IMR-90 (cell line): Measurements from ENCODE around the gene THRB.

Source experiments
- POLR2A ChIP-seq: IDR thresholded peaks from 2 replicates; pipeline ENCODE4 v1.6.1; 2012; ENCODE audit warnings: mild to moderate bottlenecking, low read depth, low read length
- TF ChIP-seq, protein P1 (sequence below): conservative IDR thresholded peaks from 2 replicates; pipeline ENCODE4 v1.5.1; 2012; ENCODE audit warnings: mild to moderate bottlenecking, low read depth, low read length, improper control_type of control experiment

DNA sequence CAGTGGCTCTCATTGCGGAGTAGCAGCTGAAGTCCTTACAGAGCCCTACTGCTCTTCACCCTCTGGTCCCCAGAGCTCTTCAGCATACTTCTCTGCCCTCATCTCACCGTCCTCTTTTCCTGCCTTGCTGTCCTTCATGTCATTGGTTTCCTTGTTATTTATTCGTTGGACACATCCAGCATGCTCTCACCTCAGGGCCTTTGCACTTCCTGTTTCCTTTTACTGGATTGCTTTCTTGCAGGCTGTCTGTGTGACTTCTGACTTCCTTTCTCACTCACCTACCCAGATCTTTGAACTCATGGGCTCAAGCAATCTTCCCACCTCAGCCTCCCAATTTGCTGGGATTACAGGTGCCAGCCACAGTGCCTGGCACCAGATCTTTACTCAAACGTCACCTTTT lies 422.5 kb downstream of the THRB start:
- no peak for TF ChIP-seq POLR2A
- TF ChIP-seq, protein P1, sequence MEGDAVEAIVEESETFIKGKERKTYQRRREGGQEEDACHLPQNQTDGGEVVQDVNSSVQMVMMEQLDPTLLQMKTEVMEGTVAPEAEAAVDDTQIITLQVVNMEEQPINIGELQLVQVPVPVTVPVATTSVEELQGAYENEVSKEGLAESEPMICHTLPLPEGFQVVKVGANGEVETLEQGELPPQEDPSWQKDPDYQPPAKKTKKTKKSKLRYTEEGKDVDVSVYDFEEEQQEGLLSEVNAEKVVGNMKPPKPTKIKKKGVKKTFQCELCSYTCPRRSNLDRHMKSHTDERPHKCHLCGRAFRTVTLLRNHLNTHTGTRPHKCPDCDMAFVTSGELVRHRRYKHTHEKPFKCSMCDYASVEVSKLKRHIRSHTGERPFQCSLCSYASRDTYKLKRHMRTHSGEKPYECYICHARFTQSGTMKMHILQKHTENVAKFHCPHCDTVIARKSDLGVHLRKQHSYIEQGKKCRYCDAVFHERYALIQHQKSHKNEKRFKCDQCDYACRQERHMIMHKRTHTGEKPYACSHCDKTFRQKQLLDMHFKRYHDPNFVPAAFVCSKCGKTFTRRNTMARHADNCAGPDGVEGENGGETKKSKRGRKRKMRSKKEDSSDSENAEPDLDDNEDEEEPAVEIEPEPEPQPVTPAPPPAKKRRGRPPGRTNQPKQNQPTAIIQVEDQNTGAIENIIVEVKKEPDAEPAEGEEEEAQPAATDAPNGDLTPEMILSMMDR, result no peak
